Measurements from ENCODE around the gene KMT5B.

DNA sequence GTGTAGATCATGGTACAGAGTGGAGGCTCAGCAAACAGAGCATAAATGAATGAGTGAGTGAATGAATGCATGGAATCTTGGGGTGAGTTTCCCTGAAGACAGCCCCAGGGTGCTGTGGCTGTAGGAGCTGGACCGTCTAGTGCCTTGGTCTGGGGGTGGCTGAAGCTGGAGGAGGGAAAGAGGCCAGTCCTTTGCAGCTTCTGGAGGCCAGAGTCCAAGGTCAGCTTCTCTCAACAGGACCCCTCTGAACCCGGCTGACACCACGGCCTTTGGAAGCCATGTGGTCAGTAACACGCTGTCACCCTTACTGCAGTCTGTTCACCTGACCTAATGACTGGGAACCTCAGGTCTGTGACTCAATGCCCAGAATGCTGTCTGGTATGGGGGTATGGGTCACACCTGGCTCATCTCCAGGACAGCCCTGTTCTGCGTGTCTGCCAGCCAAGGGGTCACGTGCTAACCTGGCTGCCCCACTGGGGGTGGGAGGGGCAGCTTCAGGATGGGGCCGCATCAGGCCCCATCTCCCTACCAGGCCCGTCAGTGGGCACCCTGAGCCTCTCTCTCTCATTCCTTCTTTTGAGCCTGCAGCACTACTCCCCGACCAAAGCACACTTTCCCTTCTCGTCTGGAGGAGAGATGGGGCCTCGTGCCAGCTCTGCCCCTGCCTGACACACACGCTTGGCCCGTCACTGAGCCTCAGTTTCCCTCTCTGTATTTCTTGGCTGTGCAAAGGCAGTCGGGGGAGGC lies 67.8 kb downstream of the KMT5B start:
- TF ChIP-seq, protein P1, sequence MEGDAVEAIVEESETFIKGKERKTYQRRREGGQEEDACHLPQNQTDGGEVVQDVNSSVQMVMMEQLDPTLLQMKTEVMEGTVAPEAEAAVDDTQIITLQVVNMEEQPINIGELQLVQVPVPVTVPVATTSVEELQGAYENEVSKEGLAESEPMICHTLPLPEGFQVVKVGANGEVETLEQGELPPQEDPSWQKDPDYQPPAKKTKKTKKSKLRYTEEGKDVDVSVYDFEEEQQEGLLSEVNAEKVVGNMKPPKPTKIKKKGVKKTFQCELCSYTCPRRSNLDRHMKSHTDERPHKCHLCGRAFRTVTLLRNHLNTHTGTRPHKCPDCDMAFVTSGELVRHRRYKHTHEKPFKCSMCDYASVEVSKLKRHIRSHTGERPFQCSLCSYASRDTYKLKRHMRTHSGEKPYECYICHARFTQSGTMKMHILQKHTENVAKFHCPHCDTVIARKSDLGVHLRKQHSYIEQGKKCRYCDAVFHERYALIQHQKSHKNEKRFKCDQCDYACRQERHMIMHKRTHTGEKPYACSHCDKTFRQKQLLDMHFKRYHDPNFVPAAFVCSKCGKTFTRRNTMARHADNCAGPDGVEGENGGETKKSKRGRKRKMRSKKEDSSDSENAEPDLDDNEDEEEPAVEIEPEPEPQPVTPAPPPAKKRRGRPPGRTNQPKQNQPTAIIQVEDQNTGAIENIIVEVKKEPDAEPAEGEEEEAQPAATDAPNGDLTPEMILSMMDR (IDR thresholded peaks at IDR 0.05), result no peak
- TF ChIP-seq, protein P2, sequence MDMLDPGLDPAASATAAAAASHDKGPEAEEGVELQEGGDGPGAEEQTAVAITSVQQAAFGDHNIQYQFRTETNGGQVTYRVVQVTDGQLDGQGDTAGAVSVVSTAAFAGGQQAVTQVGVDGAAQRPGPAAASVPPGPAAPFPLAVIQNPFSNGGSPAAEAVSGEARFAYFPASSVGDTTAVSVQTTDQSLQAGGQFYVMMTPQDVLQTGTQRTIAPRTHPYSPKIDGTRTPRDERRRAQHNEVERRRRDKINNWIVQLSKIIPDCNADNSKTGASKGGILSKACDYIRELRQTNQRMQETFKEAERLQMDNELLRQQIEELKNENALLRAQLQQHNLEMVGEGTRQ (CRISPR knock-in tag; IDR thresholded peaks at IDR 0.05), result no peak
- TF ChIP-seq, protein P3, sequence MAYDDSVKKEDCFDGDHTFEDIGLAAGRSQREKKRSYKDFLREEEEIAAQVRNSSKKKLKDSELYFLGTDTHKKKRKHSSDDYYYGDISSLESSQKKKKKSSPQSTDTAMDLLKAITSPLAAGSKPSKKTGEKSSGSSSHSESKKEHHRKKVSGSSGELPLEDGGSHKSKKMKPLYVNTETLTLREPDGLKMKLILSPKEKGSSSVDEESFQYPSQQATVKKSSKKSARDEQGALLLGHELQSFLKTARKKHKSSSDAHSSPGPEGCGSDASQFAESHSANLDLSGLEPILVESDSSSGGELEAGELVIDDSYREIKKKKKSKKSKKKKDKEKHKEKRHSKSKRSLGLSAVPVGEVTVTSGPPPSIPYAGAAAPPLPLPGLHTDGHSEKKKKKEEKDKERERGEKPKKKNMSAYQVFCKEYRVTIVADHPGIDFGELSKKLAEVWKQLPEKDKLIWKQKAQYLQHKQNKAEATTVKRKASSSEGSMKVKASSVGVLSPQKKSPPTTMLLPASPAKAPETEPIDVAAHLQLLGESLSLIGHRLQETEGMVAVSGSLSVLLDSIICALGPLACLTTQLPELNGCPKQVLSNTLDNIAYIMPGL (CRISPR knock-in tag; IDR thresholded peaks at IDR 0.05), result no peak
- TF ChIP-seq SP1 (CRISPR knock-in tag; conservative IDR thresholded peaks at IDR 0.05), result no peak
- TF ChIP-seq, protein P4, sequence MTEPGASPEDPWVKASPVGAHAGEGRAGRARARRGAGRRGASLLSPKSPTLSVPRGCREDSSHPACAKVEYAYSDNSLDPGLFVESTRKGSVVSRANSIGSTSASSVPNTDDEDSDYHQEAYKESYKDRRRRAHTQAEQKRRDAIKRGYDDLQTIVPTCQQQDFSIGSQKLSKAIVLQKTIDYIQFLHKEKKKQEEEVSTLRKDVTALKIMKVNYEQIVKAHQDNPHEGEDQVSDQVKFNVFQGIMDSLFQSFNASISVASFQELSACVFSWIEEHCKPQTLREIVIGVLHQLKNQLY (CRISPR knock-in tag; IDR thresholded peaks at IDR 0.05), result no peak
- no peak for TF ChIP-seq FOXK1 (CRISPR knock-in tag; IDR thresholded peaks at IDR 0.05)
- no peak for TF ChIP-seq NFE2L1 (CRISPR knock-in tag; IDR thresholded peaks at IDR 0.05)
- TF ChIP-seq, protein P5, sequence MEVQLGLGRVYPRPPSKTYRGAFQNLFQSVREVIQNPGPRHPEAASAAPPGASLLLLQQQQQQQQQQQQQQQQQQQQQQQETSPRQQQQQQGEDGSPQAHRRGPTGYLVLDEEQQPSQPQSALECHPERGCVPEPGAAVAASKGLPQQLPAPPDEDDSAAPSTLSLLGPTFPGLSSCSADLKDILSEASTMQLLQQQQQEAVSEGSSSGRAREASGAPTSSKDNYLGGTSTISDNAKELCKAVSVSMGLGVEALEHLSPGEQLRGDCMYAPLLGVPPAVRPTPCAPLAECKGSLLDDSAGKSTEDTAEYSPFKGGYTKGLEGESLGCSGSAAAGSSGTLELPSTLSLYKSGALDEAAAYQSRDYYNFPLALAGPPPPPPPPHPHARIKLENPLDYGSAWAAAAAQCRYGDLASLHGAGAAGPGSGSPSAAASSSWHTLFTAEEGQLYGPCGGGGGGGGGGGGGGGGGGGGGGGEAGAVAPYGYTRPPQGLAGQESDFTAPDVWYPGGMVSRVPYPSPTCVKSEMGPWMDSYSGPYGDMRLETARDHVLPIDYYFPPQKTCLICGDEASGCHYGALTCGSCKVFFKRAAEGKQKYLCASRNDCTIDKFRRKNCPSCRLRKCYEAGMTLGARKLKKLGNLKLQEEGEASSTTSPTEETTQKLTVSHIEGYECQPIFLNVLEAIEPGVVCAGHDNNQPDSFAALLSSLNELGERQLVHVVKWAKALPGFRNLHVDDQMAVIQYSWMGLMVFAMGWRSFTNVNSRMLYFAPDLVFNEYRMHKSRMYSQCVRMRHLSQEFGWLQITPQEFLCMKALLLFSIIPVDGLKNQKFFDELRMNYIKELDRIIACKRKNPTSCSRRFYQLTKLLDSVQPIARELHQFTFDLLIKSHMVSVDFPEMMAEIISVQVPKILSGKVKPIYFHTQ (CRISPR knock-in tag; IDR thresholded peaks at IDR 0.05), result no peak
- TF ChIP-seq, protein P6, sequence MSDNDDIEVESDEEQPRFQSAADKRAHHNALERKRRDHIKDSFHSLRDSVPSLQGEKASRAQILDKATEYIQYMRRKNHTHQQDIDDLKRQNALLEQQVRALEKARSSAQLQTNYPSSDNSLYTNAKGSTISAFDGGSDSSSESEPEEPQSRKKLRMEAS (CRISPR knock-in tag; IDR thresholded peaks at IDR 0.05), result no peak
